ENCODE results near the gene HYAL3.
"Not testable (repeated sequence)": the region's sequence is repeated elsewhere in the genome, so short reads cannot be mapped to it uniquely, and the experiment has no call there.

Gene HYAL3

GRCh38 chr3:50294492-50295403 is 4.5 kb downstream of the HYAL3 start:
- peaks cover 4% of the 10 kb centered on the region; the same call in 1 of the 2 replicates for H3K4me1 ChIP-seq (ENCODE audit: insufficient read depth, low read length)
- no peaks in the 10 kb centered on the region for H3K9me3 ChIP-seq (ENCODE audit: control insufficient read depth, insufficient read depth, low read length)
- peaks cover 8% of the 10 kb centered on the region; the same call in 1 of the 2 replicates for H3K36me3 ChIP-seq (ENCODE audit: insufficient read depth, low read length)
- no peak overlapping the region for H3K9ac ChIP-seq (ENCODE audit: low read depth, low read length)

GRCh38 chr3:50294089-50294488 is 5.1 kb downstream of the HYAL3 start:
- H3K36me3 ChIP-seq (ENCODE audit: insufficient read depth, low read length): peaks cover 9% of the 10 kb centered on the region; the same call in 1 of the 2 replicates

GRCh38 chr3:50293079-50293801 is 6.0 kb downstream of the HYAL3 start:
- Histone ChIP-seq H3K9me3 (ENCODE audit: control insufficient read depth, insufficient read depth, low read length) (no peaks in the 10 kb centered on the region), H3K9ac (ENCODE audit: low read depth, low read length) (no peak overlapping the region), H3K36me3 (ENCODE audit: insufficient read depth, low read length) (peaks cover 9% of the 10 kb centered on the region; the same call in 1 of the 2 replicates), H3K4me1 (ENCODE audit: insufficient read depth, low read length) (peaks cover 4% of the 10 kb centered on the region; the same call in 1 of the 2 replicates)

More at GRCh38 chr3:50294089-50294488, 5.1 kb downstream of the HYAL3 start:
- Histone ChIP-seq H3K9me3 (ENCODE audit: control insufficient read depth, insufficient read depth, low read length) (no peaks in the 10 kb centered on the region), H3K9ac (ENCODE audit: low read depth, low read length) (no peak overlapping the region), H3K4me1 (ENCODE audit: insufficient read depth, low read length) (peaks cover 4% of the 10 kb centered on the region; the same call in 1 of the 2 replicates)

- peaks cover 9% of the 10 kb centered on the region; the same call in 1 of the 2 replicates for H3K36me3 ChIP-seq (ENCODE audit: insufficient read depth, low read length)
- H3K4me1 ChIP-seq (ENCODE audit: insufficient read depth, low read length): peaks cover 4% of the 10 kb centered on the region; the same call in 1 of the 2 replicates
- H3K9me3 ChIP-seq (ENCODE audit: control insufficient read depth, insufficient read depth, low read length): no peaks in the 10 kb centered on the region
- peak within 1 kb of the TSS; percentile 69 for H3K9ac ChIP-seq (ENCODE audit: low read depth, low read length)
Measured at GRCh38 chr3:50292159-50293078, 6.8 kb downstream of the HYAL3 start, which contains the start of gene IFRD2. IFRD2 (minus strand) TSS chr3:50292429; CDS start chr3:50292274, 155 bp downstream.

- peaks cover 12% of the 10 kb centered on the region; the same call in 1 of the 2 replicates for H3K36me3 ChIP-seq (ENCODE audit: insufficient read depth, low read length)
- H3K9ac ChIP-seq (ENCODE audit: low read depth, low read length): no peak overlapping the region
- H3K4me1 ChIP-seq (ENCODE audit: insufficient read depth, low read length): peaks cover 4% of the 10 kb centered on the region; the same call in 1 of the 2 replicates
- H3K9me3 ChIP-seq (ENCODE audit: control insufficient read depth, insufficient read depth, low read length): no peaks in the 10 kb centered on the region
Measured at GRCh38 chr3:50290161-50290641, 9.0 kb downstream of the HYAL3 start.

- Histone ChIP-seq H3K4me1 (ENCODE audit: insufficient read depth, low read length) (peaks cover 4% of the 10 kb centered on the region; the same call in 1 of the 2 replicates), H3K9ac (ENCODE audit: low read depth, low read length) (no peak overlapping the region), H3K9me3 (ENCODE audit: control insufficient read depth, insufficient read depth, low read length) (no peaks in the 10 kb centered on the region), H3K36me3 (ENCODE audit: insufficient read depth, low read length) (peaks cover 12% of the 10 kb centered on the region; the same call in 1 of the 2 replicates)
Measured at GRCh38 chr3:50289130-50289529, 10.1 kb downstream of the HYAL3 start.

GRCh38 chr3:50288387-50289007 is 10.7 kb downstream of the HYAL3 start:
- peaks cover 4% of the 10 kb centered on the region; the same call in 1 of the 2 replicates for H3K4me1 ChIP-seq (ENCODE audit: insufficient read depth, low read length)
- H3K9me3 ChIP-seq (ENCODE audit: control insufficient read depth, insufficient read depth, low read length): no peaks in the 10 kb centered on the region
- no peak overlapping the region for H3K9ac ChIP-seq (ENCODE audit: low read depth, low read length)
- H3K36me3 ChIP-seq (ENCODE audit: insufficient read depth, low read length): peaks cover 12% of the 10 kb centered on the region; the same call in 1 of the 2 replicates

GRCh38 chr3:50287262-50287661 is 11.9 kb downstream of the HYAL3 start:
- Histone ChIP-seq H3K36me3 (ENCODE audit: insufficient read depth, low read length) (peaks cover 12% of the 10 kb centered on the region; the same call in 1 of the 2 replicates), H3K9ac (ENCODE audit: low read depth, low read length) (no peak overlapping the region), H3K4me1 (ENCODE audit: insufficient read depth, low read length) (peaks cover 4% of the 10 kb centered on the region; the same call in 1 of the 2 replicates), H3K9me3 (ENCODE audit: control insufficient read depth, insufficient read depth, low read length) (no peaks in the 10 kb centered on the region)

GRCh38 chr3:50286322-50287227 is 12.6 kb downstream of the HYAL3 start:
- Histone ChIP-seq H3K36me3 (ENCODE audit: insufficient read depth, low read length) (peaks cover 12% of the 10 kb centered on the region; the same call in 1 of the 2 replicates), H3K9me3 (ENCODE audit: control insufficient read depth, insufficient read depth, low read length) (no peaks in the 10 kb centered on the region), H3K9ac (ENCODE audit: low read depth, low read length) (no peak overlapping the region), H3K4me1 (ENCODE audit: insufficient read depth, low read length) (peaks cover 4% of the 10 kb centered on the region; the same call in 1 of the 2 replicates)

GRCh38 chr3:50284121-50284520 is 15.1 kb downstream of the HYAL3 start:
- H3K4me1 ChIP-seq (ENCODE audit: insufficient read depth, low read length); H3K9ac ChIP-seq (ENCODE audit: low read depth, low read length); H3K36me3 ChIP-seq (ENCODE audit: insufficient read depth, low read length); H3K9me3 ChIP-seq (ENCODE audit: control insufficient read depth, insufficient read depth, low read length): not testable (repeated sequence)

GRCh38 chr3:50279255-50280016 is 19.8 kb downstream of the HYAL3 start:
- H3K9ac ChIP-seq (ENCODE audit: low read depth, low read length): no peak overlapping the region

GRCh38 chr3:50278880-50279224 is 20.4 kb downstream of the HYAL3 start, which contains the start of gene LSMEM2:
LSMEM2 (plus strand) TSS chr3:50279087; CDS start chr3:50279114, 27 bp downstream.
- Histone ChIP-seq H3K9me3 (ENCODE audit: control insufficient read depth, insufficient read depth, low read length) (no peaks in the 10 kb centered on the region), H3K36me3 (ENCODE audit: insufficient read depth, low read length) (no peaks in the 10 kb centered on the region), H3K4me1 (ENCODE audit: insufficient read depth, low read length) (peaks cover 3% of the 10 kb centered on the region; the same call in 1 of the 2 replicates), H3K9ac (ENCODE audit: low read depth, low read length) (no peak within 1 kb of the TSS)

More at GRCh38 chr3:50279255-50280016, 19.8 kb downstream of the HYAL3 start:
- Histone ChIP-seq H3K36me3 (ENCODE audit: insufficient read depth, low read length) (no peaks in the 10 kb centered on the region), H3K4me1 (ENCODE audit: insufficient read depth, low read length) (peaks cover 2% of the 10 kb centered on the region; the same call in 1 of the 2 replicates), H3K9me3 (ENCODE audit: control insufficient read depth, insufficient read depth, low read length) (no peaks in the 10 kb centered on the region)

Data from ES-I3 (cell line).